HL-60/S4 (cell line): ENCODE results near the gene MFSD12.
"Not testable (repeated sequence)": the region's sequence is repeated elsewhere in the genome, so short reads cannot be mapped to it uniquely, and the experiment has no call there.

ENCODE experiments used
- in situ Hi-C: fragments of 300-500 bp; cut with MboI; formaldehyde crosslinking; loops from 2 replicates; pipeline ENCODE4 v1.14.3; 2022; ENCODE audit warnings: low sequenced_read_pairs

MFSD12 gene

GRCh38 chr19:3585301-3586126 is 28.1 kb upstream of the MFSD12 start, which contains the start of gene GIPC3:
TSS of gene GIPC3 (plus strand) at chr19:3585478. CDS start at chr19:3585598, 120 bp downstream.
- in situ Hi-C loops, result no loop called here

DNA sequence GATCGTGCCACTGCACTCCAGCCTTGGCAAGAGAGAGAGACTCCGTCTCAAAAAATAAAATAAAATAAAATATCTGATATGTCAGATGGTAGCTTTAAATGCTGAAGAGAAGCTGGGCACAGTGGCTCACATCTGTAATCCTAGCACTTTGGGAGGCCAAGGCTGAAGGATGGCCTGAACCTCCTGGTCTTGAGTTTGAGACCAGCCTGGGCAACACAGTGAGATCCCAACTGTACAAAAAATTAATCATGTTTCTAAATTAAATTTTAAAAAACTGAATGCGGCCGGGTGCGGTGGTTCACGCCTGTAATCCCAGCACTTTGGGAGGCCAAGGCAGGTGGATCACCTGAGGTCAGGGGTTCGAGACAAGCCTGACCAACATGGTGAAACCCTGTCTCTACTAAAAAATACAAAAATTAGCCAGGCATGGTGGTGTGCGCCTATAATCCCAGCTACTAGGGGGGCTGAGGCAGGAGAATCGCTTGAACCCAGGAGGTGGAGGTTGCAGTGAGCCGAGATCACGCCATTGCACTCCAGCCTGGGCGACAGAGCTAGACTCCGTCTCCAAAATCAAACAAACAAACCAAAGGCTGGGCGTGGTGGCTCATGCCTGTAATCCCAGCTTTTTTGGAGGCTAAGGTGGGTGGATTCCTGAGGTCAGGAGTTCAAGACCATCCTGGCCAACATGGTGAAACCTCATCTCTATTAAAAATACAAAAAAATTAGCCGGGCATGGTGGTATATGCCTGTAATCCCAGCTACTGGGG is 26.8 kb upstream of the MFSD12 start:
- in situ Hi-C loops, result not testable (repeated sequence)

- in situ Hi-C loops, result not testable (repeated sequence)
Measured at GRCh38 chr19:3581792-3582191, 24.4 kb upstream of the MFSD12 start.

- in situ Hi-C loops, result no loop called here
Measured at GRCh38 chr19:3580156-3580934, 23.0 kb upstream of the MFSD12 start.

DNA sequence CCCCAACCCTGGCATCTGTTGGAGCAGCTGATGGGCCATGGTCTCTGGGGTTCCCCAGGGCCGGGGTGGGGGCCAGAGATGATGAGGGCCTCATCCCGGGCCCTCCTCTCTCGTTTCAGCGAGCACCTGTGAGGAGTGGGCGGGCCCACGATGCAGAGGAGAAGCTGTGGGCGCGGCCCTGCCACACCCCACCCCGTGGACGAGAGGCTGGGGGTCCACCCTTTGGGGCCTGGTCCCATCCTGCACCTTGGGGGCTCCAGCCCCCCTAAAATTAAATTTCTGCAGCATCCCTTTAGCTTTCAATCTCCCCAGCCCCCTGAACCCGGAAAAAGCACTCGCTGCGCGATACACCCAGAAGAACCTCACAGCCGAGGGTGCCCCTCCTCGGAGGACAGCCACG is 21.0 kb upstream of the MFSD12 start:
- in situ Hi-C loops, result no loop called here

- in situ Hi-C loops, result no loop called here
Measured at GRCh38 chr19:3577723-3578344, 20.4 kb upstream of the MFSD12 start.

GRCh38 chr19:3576696-3577443 is 19.5 kb upstream of the MFSD12 start:
- in situ Hi-C loops, result no loop called here

DNA sequence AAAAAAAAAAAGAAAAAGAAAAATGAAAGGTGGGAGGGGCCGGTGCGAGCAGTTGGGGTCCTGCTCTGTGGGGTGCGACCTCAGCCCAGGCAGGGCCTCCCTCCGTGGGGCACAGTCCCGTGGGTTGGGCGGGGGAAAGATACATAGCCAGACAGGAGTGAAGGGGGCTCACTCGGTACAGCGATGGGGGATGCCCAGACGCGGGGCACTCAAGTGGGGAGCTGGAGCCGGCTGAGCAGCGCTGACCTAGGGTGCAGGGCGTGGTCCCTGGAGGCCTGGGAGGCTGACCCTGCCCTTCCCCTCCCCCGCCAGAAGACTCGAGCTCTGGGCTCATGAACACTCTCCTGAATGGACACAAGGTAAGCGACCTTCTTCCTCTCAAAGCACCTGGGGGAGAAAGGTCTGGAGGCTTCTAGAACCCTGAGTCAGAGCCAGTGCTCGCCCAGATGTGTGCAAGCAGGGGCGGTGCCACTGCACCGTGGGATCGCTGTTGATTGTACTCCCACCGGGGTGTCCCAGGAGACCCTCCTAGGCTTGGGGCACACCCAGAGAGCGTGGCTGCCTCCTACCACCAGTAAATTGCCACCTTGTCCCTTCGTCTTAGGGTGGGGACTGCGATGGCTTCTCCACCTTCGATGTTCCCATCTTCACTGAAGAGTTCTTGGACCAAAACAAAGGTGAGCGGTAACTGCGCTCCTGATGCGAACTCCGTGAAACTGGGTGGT is 18.7 kb upstream of the MFSD12 start:
- in situ Hi-C loops, result no loop called here

- in situ Hi-C loops, result no loop called here
Measured at GRCh38 chr19:3575260-3575741, 17.9 kb upstream of the MFSD12 start.

DNA sequence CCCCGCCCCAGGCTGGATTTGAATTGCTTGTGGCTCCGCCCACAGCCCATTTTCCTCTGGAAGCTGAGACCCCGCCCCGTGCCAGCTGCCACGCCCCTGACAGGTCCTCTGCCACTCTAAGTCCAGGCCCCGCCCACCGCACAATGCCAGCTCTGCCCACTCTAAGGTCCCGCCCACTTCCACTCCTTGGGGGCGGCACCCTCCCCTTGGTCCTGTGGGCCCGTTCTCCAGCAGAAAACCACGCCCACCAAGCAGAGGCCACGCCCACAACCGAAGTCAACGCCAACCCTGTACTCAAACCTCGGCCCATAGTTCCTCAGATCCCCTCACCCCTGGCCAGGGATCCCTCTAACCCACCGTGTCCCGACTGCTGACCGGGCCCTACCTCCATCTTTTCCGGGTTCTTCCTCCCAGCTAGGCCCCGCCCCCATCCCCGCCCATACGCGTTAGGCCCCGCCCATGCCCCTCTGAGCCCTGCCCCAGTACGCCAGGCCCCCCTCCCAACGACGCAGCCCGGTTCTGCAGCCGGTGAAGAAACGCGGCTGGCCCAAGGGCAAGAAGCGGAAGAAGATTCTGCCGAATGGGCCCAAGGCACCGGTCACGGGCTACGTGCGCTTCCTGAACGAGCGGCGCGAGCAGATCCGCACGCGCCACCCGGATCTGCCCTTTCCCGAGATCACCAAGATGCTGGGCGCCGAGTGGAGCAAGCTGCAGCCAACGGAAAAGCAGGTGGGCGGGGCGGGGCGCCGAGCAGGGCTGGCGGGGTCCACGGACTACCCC is 16.7 kb upstream of the MFSD12 start:
- in situ Hi-C loops, result no loop called here

DNA sequence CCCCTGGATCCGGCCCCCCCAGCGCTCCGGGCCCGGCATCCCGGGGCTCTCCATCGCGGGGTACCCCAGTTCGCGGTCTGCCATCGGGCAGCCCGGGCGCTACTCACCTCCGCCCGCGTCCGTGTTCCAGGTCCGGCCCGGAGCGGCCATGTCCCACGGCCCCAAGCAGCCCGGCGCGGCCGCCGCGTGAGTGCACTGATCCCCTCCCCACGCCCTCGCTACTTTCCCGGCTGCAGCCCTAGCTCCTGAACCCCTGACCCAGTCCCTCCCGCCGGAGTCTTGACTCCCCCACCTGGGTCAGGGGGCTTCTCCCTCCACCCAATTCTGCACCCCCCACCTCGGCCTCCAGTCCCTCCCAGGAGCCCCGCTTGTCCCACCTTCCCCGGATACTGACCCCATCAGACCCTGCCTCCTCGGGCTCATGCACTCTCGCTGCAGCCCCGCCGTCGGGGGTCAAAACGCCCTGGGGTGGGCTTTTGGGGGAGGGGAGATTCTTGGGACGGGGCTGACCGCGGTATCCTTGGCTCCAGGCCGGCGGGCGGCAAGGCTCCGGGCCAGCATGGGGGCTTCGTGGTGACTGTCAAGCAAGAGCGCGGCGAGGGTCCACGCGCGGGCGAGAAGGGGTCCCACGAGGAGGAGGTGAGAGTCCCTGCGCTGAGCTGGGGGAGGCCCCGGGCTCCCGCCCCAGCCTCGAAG is 15.9 kb upstream of the MFSD12 start:
- in situ Hi-C loops, result no loop called here

DNA sequence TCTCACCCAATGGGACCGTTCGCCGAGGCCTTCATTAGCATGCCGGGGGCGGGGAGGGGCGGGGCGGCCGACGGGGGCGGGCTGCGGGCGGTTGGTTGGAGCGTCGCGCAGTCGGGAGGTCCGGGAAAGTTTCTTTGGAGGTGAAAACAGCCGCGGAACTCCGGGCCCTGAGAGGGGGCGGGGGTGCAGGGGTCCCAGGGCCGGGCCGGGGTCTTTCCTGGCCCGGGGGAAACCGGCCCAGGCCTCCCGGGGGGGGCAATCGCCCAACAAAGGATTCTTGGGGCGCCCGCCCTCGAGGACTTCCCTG is 15.4 kb upstream of the MFSD12 start, which contains the start of gene HMG20B:
TSS of gene HMG20B (plus strand) at position 90 of the 307 bp plus-strand sequence. CDS start 366 bp downstream, outside the sequence.
- in situ Hi-C loops, result no loop called here

GRCh38 chr19:3572132-3572854 is 14.9 kb upstream of the MFSD12 start:
- in situ Hi-C loops, result no loop called here

- in situ Hi-C loops, result no loop called here
Measured at GRCh38 chr19:3570606-3571011, 13.2 kb upstream of the MFSD12 start.

GRCh38 chr19:3570042-3570441 is 12.7 kb upstream of the MFSD12 start:
- in situ Hi-C loops, result not testable (repeated sequence)

DNA sequence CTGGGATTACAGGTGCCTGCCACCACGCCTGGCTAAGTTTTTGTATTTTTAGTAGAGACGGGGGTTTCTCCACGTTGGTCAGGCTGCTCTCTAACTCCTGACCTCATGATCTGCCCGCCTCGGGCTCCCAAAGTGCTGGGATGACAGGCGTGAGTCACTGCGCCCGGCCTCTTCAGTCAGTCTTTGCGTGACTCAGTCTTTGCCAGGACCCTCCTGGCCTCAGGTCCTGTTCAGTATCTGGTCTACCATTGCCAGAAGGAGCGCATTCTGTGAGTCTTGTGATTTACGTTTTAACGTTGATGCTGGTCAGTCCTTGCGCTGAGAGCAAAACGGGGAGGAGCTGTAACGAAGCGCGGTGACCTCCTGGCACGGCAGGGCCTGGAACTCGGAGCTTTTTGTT is 7.8 kb upstream of the MFSD12 start:
- in situ Hi-C loops, result no loop called here
